ENCODE results near the gene LYRM2.

LYRM2 gene, protein sequence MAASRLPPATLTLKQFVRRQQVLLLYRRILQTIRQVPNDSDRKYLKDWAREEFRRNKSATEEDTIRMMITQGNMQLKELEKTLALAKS

DNA sequence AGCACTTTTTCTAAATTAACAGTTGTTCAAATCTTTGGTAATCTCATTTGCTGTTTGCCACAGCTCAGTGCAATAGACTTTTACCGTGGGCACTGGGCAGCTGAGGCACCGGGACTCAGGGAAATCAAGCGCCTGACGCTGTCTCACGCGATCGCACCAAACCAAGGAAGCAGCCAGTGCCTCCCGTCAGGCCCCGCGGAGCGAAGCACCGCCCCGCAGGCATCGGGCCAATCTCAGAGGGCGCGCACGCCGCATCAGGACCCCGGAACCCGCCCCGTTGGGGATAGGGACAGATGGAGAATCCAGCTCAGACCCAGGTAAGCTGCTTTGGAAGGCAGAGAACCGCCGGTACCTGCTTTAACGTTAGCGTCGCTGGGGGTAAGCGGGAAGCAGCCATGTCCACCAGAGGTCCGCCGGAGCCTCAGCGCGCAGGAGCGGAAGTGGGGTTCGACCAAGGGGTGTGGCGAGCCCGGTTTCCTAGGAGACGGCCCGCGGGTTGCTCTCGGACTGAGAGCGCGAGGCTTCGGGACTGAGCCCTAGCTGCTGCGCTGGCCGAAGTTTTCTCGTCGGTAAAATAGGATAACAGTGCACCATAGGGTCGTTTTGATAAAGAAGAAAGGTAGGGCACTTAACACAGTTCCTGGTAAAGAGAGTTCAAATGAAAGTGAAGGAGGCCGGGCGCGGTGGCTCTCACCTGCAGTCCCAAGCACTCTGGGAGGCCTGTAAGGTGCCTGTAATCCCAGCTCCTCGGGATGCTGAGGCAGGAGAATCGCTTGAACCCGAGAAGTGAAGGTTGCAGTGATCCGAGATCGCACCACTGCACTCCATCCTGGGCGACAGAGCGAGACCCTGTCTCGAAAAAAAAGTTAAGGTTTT, at the start of gene LYRM2:
LYRM2 (minus strand) TSS at position 428 of the 876 bp plus-strand sequence; CDS start at position 397, 31 bp downstream.
- peak; percentile 72 for DNase-seq

DNA sequence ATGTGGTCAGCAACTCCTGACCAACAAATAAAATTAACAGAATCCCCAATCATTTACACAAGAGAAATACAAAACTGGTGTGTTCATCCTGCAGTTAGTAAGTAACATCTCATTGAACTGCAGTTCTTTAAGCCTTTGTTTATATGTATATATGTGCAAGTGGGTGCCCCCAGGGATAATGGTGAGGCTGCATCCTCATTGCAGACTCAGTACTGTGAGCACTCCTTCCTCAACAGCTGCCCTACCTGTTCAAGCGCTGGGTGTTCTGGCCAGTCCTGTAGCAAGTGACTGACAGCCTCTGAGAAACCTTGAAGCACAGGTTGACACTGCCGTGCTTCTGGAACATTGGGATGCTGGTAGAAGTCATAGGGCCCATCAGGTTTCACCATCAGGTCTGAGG, 49.8 kb upstream of the LYRM2 start:
- no peak for DNase-seq

DNA sequence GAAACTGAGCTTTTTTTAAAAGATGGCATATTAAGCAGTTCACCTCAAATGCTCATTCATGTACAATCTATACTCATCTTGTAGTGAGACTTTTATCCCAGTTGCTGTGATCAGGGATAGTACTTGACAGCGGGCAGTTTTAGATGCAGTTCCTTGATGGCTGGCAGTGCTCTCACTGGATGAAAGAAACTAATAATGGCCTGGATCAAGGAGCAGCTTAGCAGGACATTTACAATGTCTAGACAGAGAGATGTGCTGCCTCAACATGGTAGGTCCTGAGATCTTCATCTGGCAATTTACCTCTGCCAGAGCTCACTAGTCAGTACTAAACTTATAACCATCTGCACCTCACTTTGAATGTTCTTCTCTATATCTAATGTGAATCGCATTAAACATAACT, 46.8 kb upstream of the LYRM2 start:
- DNase-seq: no peak

DNA sequence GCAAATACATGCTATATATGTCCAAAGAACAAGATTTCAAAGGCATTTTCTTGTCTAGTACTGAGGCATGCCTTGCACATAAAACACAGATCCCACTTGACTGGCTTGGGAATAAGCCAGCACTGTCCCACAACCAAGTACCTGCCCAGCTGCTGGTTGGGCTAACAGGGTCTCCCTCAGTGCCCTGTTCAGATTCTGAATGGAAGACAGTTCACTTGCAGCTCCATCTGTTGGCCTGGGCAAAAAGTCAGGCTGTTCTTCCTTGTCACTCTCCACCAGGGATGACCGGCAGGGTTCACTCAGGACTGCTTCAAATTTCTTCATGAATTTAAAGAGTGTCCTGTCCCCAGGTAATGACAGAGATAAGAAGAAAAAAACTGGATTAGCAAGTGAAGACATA, 44.4 kb upstream of the LYRM2 start:
- no peak for DNase-seq

DNA sequence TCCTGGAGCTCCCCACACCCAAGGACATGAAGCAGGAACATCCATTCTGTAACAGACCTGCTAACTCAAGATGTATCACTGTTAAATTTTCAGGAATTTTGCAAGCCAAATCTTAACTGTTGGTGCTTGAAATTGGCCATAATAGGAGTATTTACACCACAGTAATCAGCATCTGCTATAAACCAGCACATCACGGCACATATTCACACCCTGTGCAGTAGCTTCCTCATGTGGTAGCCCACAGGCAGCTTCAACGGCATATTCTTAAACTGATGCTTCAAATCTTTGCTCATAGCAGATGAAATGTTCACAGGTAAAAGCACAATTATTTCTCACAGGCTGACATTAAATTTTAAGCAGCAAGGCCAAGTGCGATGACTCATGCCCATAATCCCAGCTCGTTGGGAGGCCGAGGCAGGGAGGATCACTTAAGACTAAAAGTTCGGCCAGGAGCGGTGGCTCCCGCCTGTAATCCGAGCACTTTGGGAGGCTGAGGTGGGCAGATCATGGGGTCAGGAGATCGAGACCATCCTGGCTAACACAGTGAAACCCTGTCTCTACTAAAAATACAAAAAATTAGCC, 43.5 kb upstream of the LYRM2 start:
- DNase-seq: no peak

DNA sequence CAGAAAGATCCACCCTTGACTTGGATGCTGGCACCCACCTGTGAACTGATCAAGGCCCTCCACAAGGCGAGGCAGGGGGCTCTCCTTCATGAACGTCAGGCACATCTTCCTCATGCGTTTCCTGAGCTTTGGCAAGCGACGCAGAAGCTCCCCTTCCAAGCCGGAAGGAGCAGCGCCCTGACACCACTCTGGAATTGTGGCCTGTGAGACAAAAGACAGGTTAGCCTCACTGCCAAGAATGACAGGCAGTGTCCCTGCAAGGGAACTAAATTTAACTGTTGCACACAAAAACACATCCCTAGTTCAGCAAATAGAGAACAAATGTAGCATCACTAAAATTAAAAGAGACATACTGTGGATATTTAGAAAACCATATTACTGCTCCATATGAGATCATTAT, 42.0 kb upstream of the LYRM2 start:
- DNase-seq: no peak

DNA sequence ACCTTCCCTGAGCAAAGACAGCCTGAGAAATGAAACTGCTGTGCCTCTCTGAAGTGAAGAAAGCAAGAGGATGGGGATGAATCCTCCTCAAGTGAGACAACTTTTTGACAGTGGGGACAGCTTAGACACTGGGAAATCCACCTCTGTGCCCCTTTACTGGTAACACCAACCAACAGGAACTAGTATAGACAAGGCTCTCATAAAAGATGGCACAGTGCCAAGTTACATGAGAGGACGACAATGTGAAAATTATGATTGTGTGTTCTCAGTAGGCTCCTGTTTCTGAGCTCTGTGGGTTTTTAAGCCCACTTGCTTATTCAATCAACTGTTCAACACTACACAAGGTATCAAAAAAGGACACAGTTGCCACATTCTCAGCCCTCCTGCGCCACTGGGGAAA, 41.6 kb upstream of the LYRM2 start:
- no peak for DNase-seq

DNA sequence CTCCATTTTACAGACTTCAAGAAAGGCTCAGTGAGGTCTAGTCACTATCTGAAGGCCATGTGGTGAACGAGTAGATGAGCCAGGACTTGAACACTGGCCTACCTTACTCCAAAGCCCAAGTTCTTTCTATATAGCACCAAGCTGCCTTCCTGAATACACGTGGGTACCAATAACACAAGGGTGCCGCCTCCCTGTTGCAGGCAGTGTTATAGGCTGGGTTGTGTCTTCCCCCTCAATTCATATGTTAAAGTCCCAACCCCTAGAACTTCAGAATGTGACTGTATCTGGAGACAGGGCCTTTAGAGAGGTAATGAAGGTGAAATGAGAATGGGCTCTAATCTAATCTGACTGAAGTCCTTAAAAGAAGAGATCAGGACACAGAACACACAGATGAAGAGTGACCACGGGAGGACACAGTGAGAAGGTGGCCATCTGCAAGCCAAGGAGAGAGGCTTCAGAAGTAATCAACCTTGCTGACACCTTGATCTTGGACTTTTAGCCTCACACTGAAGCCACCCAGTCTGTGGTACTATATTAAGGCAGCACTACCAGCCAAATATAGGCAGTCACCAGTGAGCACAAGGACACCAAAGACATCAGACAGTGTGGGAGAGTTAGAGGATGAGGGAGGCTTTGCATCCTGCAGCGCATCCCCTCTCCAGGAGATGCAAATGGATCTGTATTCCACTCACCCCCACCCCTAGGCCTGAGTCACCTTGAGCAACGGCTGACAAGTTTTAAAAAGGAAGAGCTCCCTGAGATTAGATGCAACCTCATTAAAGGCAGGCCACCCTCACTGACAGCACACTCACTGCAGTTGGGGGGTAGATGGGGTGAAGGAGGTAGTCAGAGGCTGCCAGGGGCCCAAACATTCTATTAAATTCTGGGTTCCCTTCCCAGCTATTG, 40.9 kb upstream of the LYRM2 start:
- no peak for DNase-seq

DNA sequence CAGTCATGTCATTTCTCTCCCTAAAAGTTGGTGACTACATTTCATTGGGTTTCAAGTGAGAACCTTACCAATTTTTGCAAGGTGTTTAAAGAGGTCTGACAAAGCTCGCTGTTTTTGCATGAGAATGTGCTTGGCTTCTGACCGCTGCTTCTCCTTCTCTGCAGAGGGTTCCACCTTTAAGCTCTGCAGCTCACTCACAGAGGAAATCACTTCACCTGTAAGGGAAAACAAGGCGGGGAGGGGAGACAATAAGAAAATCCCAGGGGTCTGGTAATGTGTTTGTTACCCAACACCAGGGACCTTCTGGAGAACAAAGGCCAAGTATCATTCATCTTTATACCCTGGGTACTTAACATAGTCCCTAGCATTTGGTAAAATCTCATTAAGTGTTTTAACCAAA, 40.0 kb upstream of the LYRM2 start:
- no peak for DNase-seq

DNA sequence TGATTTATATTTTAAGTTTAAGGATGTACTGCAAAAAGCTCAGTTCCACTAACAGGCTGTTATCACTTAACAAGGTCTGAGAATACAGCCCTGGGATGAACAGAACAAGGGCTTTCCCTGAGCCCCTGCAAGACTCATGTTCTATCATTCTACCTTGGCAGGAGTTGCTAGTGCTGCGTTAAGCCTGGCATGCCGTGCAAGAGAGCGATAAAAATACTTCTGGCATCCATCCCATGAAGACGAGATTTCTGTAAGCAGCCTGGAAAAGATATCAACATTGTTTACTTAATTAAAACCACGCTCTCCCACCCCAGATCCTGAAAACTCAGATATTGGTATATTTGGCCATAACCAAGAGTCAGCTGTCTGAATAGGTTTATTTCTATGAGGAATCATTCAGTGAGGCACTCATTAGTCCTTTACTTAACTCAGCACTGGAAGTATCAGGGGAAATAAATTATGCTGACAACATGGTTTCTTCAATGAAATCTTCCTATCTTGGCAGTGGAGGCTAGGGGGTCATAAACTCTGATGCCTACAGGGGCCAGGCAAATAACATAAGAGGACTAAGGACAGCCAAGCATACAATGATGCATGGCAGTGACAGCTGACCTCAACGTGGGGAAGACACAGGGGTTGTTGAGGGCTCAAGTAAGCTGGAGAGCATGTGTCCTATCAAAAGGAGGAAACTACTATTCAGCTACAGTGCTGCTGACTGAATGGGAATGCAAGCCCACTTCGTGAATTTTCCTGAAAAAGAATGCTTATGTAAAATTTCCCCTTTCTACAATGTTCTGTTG, 37.6 kb upstream of the LYRM2 start:
- DNase-seq: no peak

DNA sequence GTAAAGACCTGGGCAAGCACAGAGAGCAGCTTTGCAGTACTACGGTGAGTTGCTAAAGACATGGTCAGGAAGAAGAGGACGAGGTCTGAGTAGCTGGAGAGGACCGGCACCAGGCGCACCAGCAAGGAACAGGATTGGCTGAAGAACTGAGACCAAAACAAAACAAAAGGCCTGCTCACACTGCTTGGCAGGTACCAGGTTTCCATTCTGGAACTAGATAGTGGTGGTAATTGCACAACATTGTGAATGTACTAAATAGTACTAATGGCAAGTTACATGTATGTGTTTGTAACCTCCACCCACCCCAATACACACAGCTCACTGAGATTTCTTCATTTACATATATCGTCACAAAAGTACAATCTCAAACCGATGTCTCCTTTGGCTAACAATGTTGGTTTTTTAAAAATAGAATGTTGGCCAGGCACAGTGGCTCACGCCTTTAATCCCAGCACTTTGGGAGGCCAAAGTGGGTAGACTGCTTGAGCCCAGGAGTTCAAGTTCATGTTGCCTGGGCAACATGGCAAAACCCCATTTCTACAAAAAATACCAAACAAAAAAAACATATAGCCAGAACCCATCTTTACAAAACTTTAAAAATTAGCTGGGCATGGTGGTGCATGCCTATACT, 32.5 kb upstream of the LYRM2 start:
- DNase-seq: no peak

DNA sequence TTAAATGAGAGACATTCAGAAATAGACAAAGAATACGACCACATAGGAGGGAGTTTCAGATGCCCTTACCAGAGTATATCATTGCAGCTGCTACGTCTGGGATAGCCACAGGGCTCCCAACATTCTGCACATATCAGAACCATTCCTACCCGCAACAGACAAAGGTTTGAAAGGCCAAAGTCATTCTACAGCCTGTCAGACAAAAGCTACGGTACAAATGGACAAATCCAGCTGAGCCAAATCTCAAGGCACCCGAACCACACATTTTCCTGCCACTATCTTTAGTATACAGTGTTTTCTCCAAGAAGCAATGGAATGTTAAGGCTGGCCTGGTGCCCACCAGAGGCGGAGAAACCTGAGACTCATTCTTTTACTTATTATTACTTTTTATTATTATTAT, 30.5 kb upstream of the LYRM2 start:
- DNase-seq: no peak

DNA sequence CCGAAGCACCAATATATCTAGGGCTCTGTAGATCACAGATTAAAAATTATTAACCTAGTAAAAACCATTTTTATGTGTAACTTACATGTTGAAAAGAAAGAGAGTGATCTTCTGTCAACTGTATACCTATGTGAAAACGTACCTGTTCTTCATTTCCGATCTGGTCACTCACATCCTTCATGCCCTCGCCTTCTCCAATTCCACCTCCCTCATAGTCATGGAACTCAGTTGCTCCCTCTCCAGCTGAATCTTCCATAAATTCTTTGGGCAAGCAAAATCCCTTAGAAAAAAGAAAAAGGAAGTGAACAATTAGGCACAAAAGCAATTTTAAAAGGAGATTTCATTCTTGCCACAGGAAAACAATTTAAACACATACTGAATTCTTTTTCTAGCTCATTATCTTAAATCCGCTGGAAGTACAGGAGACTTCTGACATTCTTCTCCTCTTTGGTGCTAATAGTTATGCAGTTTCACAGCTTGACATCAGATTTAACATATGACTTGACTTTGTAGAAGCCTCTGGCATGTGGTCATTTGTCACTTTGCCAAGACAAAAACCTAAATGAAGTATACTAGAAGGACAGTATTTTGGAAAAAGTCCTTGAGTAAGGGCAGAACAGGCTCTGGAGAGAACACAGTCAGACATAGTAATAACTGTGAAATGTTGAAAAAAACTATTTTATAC, 29.5 kb upstream of the LYRM2 start:
- DNase-seq: no peak

DNA sequence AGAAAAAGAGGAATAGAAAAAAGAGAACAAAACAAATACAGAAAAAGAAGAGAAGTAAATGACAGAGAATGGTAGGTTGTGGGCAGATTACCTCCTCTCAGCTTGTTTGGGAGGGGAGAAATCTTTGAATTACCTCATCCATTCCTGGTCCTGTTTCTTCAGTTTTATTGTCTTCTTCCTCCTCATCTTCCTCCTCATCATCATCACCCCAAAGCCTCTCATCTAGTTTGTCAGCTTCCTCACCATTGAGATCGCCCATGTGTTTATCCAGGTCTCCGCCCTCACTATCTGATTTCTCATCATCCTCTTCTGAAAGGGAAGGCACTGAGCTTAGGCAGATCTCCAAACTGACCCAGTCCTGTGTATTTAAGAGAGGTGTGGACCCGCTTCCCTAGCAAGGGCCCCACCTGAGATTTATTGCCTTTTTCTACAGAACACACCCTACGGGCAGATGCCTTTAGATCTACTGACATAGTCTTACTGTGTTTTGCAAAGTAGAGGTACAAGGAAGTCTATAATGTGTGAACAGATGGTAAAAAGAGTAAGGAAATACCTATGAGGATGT, 24.2 kb upstream of the LYRM2 start:
- DNase-seq: no peak

DNA sequence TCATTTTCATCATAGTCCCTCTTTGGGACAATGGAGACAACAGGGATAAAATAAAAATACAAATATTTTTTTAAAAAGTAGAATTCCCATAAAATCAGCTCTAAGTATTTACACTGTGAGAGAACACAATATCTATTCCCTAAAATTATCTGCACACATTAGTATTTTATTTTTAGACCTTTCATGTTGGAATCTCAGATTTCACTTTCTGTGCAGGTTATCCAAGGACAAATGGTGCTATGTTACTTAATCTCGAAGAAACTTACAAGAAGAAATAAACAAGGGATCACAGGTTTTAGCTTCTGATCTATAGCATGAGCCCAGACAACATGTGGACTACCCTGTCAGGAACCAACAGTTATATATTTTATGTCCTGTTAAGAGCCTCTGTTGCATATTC, 23.0 kb upstream of the LYRM2 start:
- no peak for DNase-seq

DNA sequence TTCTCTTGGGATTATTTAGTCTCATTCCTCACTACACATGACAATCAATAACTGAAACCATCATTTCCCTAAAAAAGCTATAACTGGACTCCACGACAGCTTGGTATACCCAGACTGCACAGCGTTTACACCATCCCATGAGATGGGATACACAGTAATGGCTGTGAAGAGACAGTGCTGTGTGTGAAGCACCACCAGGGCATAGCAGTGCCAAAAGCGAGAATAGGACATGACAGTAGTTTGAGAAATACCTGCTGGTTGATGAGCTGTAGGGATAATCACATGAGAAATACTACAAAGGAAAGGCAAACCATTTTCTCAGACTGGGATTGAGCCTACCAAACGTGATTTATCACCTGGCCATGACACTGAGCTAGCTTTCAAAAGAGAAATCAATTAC, 22.4 kb upstream of the LYRM2 start:
- no peak for DNase-seq

DNA sequence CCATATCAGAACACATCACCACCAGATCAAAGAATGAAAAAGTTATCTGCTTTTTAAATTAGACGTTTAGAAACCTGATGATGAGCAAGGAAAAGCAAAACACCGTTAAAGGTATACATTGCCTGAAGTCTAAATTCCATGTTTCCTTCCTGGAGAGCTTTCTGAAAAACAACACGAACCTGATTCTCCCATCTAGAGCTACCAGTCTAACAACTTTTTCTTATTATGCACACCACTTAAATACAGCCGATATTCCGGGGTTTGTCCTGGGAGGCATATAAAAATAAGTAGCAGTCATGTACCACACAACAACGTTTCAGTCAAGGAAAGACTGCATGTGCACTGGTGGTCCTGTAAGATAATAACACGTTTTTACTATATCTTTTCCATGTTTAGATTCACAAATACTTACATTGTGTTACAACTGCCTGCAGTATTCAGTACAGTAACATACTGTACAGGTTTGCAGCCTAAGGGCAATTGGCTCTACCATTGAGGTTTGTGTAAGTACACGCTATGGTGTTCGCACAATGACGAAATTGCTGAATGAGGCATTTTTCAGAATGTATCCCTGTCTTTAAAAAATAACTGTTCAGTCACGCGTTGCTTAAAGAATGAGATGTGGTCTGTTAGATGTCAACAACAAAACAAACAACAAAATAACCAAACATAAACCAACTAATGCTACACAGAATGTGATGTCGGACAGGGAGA, 19.1 kb upstream of the LYRM2 start:
- no peak for DNase-seq

DNA sequence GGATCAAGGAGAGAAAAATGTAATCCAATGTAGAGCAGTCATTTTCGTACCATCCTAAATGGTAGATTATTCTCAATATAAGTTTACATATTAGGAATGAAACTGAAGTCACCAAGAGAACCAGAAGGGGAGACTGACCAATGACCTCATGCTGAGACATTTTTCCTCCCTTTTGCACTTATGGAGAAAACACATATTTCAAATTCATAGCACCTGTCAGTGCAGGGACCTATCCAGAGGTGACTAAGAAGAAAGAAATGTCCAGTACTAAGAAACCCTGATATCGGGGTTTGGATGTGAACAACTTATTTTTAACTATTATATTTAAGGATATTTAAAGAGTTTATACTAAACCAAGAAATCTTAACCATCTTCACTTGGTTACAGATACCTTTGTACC, 16.6 kb upstream of the LYRM2 start:
- DNase-seq: no peak

DNA sequence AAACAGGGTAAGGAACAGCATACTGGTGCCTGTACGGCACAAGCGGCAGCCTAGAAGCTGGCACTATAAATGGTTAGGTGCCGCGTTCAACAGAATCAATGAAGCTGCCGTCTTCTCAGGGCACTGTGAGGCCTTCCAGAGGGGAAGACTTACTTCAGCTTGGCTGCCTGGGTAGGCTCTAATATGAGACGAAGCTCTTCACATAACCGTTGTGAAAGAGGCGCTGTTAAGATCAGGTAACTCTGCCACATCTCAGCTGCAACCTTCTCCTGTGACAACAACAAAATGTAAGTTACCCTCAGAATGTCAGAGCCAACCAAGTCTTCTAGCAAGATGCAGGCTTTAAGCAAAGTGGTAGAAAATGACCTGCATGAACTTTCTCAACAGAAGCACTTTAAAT, 12.0 kb upstream of the LYRM2 start:
- no peak for DNase-seq

DNA sequence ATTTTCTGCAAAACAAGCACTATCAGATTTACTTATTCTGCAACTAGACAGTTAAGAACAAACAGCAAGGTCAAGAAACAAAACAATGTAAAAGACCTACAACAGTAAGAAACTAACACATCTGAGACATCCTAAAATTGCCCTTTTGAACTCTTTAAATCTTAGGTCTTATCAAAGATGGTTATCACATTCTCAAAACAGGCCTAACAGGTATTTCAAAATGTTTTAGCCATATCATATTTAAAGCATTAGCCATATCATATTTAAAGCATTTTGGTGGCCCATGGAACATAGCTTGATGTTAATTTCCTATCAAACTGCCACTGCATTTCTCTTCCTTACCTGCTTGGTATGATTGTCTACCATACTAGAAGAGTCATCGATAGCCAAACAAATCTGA, 11.1 kb upstream of the LYRM2 start:
- no peak for DNase-seq

Data from cortex of kidney (tissue), 1 donor.